HTERT RPE-1 (cell line): Measurements from ENCODE around the gene SKIC8.

Experiments used
- in situ Hi-C: fragments of 300-500 bp; cut with MboI; formaldehyde crosslinking; loops from 4 replicates; pipeline ENCODE4 v1.14.3; 2020; ENCODE audit warnings: low sequenced_read_pairs

The SKIC8 gene

DNA sequence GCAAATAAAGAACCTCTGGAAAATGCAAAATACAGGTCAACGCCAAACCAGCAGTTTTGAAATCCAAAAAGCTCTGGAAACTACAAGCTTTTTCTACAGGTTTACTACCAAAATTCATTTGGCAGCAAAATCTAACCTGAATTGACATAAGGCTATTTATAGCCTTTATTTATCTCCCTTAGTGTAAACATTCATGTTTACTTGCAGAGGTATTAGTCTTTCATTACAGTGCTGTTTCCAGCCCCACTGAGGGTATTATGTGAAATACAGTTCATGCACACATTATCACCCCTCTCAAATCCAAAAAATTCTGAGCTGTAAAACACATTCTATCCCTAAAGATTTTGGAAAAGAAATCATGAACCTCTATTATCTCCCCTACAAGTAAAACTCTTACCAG is 7.2 kb downstream of the SKIC8 start:
- in situ Hi-C loops: no loop called here

GRCh38 chr15:78291698-78292097 is 7.7 kb downstream of the SKIC8 start:
- in situ Hi-C loops: no loop called here

- in situ Hi-C loops: no loop called here
Observed at GRCh38 chr15:78291052-78291451, 8.4 kb downstream of the SKIC8 start.

GRCh38 chr15:78290222-78290621 is 9.2 kb downstream of the SKIC8 start:
- in situ Hi-C loops: no loop called here

GRCh38 chr15:78284758-78285157 is 14.7 kb downstream of the SKIC8 start:
- in situ Hi-C loops: no loop called here

DNA sequence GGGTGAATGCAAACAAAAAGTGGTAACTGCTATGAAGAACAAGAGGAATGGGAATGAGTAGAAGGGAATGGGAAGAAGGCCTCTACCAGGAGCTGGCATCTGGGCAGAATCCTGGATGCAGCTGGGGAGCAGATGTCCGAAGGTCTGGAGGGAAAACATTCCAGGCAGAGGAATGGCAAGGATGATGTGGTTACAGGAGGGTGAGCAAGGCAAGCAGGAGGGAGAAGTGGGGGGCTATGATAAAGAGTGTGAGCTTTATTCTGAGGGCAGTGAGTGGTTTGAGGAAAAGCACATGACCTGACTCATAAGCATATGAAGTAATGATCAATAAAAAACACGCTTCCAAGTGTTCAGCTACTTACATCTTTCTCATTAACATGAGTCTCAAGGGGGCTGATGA is 17.1 kb downstream of the SKIC8 start:
- in situ Hi-C loops: no loop called here

DNA sequence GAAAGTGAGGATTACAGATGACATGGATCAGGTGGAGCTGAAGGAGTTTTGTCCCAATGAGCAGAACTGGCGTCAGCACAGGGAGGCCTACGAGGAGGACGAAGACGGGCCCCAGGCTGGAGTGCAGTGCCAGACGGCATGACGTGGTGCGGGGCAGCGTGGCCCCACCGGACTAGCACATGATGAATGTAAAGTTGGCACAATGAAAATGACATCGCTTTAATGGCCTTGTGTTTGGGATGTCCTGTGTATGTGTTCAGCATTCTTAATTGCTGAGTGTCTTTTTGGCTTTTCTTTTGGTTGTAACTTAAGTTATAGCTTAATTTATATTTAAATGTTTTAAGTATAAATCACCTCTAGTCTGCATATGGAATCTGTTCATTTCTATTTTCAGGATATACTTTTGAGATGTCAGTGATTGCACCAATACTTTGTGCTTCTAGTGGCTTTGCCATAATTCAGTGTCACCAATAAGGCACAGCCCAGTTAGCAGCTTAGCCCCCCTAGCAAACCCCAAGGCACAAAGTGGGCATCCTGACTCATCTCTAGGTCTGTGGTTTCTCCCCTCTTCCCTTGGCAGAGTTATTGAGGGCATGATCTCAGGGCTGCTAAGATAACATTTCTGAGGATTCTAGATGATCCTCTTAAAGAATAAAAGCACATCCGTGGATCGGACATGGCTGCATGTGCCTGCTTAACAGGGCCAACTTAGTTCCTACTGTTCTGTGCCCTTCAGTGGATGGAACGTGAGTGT is 18.9 kb downstream of the SKIC8 start:
- in situ Hi-C loops: no loop called here

- in situ Hi-C loops: no loop called here
Observed at GRCh38 chr15:78276064-78276943, 23.1 kb downstream of the SKIC8 start.

GRCh38 chr15:78274994-78275393 is 24.4 kb downstream of the SKIC8 start:
- in situ Hi-C loops: no loop called here

DNA sequence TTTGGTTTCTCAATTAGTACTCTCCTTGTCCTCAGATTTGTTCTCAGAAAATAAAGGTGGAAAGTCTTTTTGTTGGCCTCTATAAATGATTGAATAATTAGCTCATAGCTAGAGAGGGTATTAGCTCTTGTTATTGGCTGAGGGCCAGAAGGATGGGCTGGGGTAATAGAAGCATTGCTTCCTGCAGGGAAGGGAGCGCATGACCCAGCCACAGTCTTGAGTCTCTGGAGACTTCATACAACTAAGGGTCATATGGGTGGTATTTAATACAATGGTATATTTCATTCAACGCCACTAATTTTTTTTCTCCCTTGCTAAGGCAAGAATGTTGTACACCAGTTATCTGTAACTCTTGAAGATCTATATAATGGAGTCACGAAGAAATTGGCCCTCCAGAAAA is 26.6 kb downstream of the SKIC8 start:
- in situ Hi-C loops: no loop called here

DNA sequence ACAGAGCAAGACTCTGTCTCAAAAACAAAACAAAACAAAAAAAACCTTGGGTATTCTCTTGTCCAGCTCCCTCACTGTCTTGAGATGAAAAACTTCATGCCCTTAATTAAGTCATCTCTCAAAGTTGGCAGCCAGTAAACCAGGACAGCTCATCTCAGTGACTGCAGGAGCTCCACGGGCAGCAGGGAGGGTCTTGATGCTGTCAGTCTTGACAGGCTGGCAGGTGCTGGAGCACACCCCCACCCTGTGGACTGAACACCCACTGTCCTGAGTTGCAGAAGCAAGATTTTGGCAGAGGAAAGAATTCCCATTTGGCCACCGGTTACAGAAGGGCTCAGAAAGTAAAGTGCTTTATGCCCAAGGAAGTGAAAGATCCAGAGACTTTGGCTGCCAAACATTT is 27.1 kb downstream of the SKIC8 start:
- in situ Hi-C loops: no loop called here

GRCh38 chr15:78266806-78267205 is 32.6 kb downstream of the SKIC8 start:
- in situ Hi-C loops: no loop called here

GRCh38 chr15:78266229-78266628 is 33.2 kb downstream of the SKIC8 start:
- in situ Hi-C loops: no loop called here

- in situ Hi-C loops: no loop called here
Observed at GRCh38 chr15:78265752-78266224, 33.6 kb downstream of the SKIC8 start.

GRCh38 chr15:78265137-78265460 is 34.3 kb downstream of the SKIC8 start:
- in situ Hi-C loops: no loop called here

GRCh38 chr15:78264304-78265136 is 34.9 kb downstream of the SKIC8 start, which contains the start of gene DNAJA4:
Gene DNAJA4 (plus strand): TSS chr15:78264562. CDS start chr15:78264764, 202 bp downstream.
- in situ Hi-C loops: no loop called here

DNA sequence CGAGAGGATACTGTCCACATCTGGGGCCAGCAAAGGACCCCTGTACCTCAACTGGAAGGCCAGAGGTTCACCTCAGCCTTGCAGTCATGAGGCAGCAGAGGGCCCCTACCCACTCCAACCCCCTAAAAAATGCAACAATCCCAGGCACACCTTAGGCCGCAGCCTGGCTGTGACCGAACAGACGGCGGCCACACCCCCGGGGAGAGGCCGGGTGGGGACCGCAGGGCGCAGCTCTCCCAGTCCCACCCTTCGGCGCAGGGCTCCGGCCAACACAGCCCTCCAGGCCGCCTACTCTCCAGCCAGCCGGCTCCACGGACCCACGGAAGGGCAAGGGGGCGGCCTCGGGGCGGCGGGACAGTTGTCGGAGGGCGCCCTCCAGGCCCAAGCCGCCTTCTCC is 35.5 kb downstream of the SKIC8 start:
- in situ Hi-C loops: no loop called here

- in situ Hi-C loops: no loop called here
Observed at GRCh38 chr15:78263351-78263781, 36.0 kb downstream of the SKIC8 start.

GRCh38 chr15:78261062-78261461 is 38.3 kb downstream of the SKIC8 start:
- in situ Hi-C loops: no loop called here

DNA sequence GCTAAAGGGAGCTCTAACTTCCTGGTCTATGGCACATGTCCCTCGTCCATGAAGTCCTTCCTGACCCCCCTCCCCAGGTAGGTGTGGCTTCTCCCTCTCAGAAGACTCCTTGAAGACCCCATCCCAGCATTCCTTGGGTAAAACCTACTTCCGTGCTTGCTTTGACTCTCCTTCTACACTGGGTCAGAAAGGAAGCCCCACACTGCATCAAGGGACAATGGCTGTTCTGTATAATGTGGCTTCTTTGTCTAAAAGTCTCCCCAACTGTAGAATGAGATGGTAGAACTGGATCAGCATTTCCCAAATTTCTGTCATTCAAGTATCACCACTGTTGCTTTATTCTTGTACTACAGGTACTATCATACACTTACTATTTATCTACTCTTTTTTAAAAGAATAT is 38.9 kb downstream of the SKIC8 start:
- in situ Hi-C loops: no loop called here

DNA sequence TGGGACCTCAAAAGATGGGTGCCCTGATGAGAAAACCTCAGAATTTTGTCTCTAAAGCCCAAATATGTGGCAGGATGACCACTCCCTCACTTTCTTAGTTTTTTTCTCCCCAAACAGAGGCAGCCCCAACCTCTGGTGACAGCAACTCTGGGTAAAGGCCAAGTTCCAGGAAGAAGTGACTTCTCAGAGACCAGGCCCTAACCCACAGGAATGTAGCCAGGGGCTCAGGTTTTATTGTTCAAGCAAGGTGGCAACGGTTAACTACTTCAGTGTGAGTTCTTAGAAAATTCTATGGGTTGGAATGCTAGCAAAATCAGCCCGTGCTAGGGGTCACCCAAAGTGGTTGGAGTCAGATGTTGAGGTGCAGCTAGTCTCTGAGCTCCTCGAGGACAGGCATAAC is 40.2 kb downstream of the SKIC8 start:
- in situ Hi-C loops: no loop called here
